Liver (tissue), 3 donors: ENCODE measurements around the gene PNMA8A.

Experiments used
- CTCF ChIP-seq: fragments of 150-350 bp; IDR thresholded peaks from 2 replicates; pipeline ENCODE4 v1.5.1; 2017; ENCODE audit warnings: improper control_type of control experiment, low read depth, low read length; ENCODE audit not compliant: missing input control
- MAX ChIP-seq: IDR thresholded peaks from 2 replicates; pipeline ENCODE4 v1.6.1; 2016; ENCODE audit warnings: antibody characterized with exemption
- RAD21 ChIP-seq, 2 donors: IDR thresholded peaks; 2 replicates each; pipeline ENCODE4 v1.6.1; 2016; ENCODE audit warnings: antibody characterized with exemption in 2 of 2, mild to moderate bottlenecking in 2 of 2
- SP1 ChIP-seq: IDR thresholded peaks from 2 replicates; pipeline ENCODE4 v1.6.1; 2018; ENCODE audit warnings: antibody characterized with exemption, mild to moderate bottlenecking
- YY1 ChIP-seq: IDR thresholded peaks from 2 replicates; pipeline ENCODE4 v1.6.1; 2016; ENCODE audit warnings: antibody characterized with exemption, mild to moderate bottlenecking
- donor health status: healthy.
- donor health status: healthy.

- TF ChIP-seq CTCF (no peak), YY1 (no peak), MAX (no peak), RAD21 (IDR thresholded peaks at IDR 0.05) (no peak), SP1 (no peak)
Measured at GRCh38 chr19:46460055-46460454, 11.3 kb downstream of the PNMA8A start.
